A549 (cell line): ENCODE data around the gene MMP25. TPM values are rescaled to one million over a fixed set of nuclear protein-coding genes. Genes with fewer than 3 reads are reported as not detected.

ENCODE experiments used
- ATAC-seq, 2 experiments: fragments of 200-7000 bp in 1 of 2; fragments of >200 bp in 1 of 2; cut with Nextera tagmentation in 1 of 2; cut with Tn5 transposase in 1 of 2; 3 replicates each; pipeline versions ENCODE4 v1.8.0 to v1.9.1; 2018 to 2020; ENCODE audit warnings: mild to moderate bottlenecking in 1 of 2, moderate library complexity in 1 of 2
- CTCF ChIA-PET: fragments of 300-600 bp; sonication (Branson Sonifier 250); formaldehyde crosslinking; extraction: SDS; loops from one replicate; lab custom pipeline; 2021; ENCODE audit warnings: antibody characterized with exemption, inconsistent platforms; lab: Yijun Ruan, JAX
- POLR2A ChIA-PET: fragments of 350-600 bp; formaldehyde crosslinking; extraction: SDS; loops from one replicate; lab custom pipeline; 2021; ENCODE audit warnings: antibody characterized with exemption, inconsistent platforms; lab: Yijun Ruan, JAX
- DNase-seq, 2 experiments: peaks; one replicate each; pipeline versions ENCODE4 v3.0.0 to v3.0.0-alpha.2; 2011 to 2016; ENCODE audit warnings: low read depth in 1 of 2, low spot score in 1 of 2
- FAIRE-seq: peaks from 2 replicates; lab custom pipeline; 2011; peaks lifted over from hg19 to GRCh38; lab: Jason Lieb, UNC
- H3K27ac ChIP-seq, 2 experiments: fragments of >200 bp; sonication (Bioruptor Twin); formaldehyde crosslinking; 3 replicates each; pipeline ENCODE4 v1.5.1; 2016 to 2017
- H3K4me1 ChIP-seq: fragments of >200 bp; sonication (Bioruptor Twin); formaldehyde crosslinking; 3 replicates; pipeline ENCODE4 v1.6.1; 2016
- H3K4me2 ChIP-seq: fragments of >200 bp; sonication (Bioruptor Twin); formaldehyde crosslinking; 3 replicates; pipeline ENCODE4 v1.6.1; 2016
- H3K4me3 ChIP-seq: fragments of >200 bp; sonication (Bioruptor Twin); formaldehyde crosslinking; 3 replicates; pipeline ENCODE4 v1.5.1; 2016
- H3K9me3 ChIP-seq: fragments of >200 bp; sonication (Bioruptor Twin); formaldehyde crosslinking; 3 replicates; pipeline ENCODE4 v1.6.1; 2016
- ATOH8 ChIP-seq: fragments of 250-450 bp; sonication (Bioruptor Pico); IDR thresholded peaks from 2 replicates; pipeline ENCODE4 v1.5.0; 2020; ENCODE audit warnings: low read depth, mild to moderate bottlenecking, moderate library complexity
- CBX2 ChIP-seq: fragments of 200-600 bp; sonication (generic); IDR thresholded peaks from 2 replicates; pipeline ENCODE4 v1.6.1; 2016; ENCODE audit warnings: low read depth, mild to moderate bottlenecking, borderline replicate concordance
- CEBPB ChIP-seq, 2 experiments: fragments of >200 bp in 1 of 2; sonication (Bioruptor Twin) in 1 of 2; formaldehyde crosslinking in 1 of 2; IDR thresholded peaks; 2 replicates each; pipeline ENCODE4 v1.6.1; 2012 to 2016
- EHF ChIP-seq: fragments of 250-450 bp; sonication (Bioruptor Pico); IDR thresholded peaks from 2 replicates; pipeline ENCODE4 v1.5.0; 2020; ENCODE audit warnings: mild to moderate bottlenecking
- FOXS1 ChIP-seq: fragments of 250-450 bp; sonication (Bioruptor Pico); IDR thresholded peaks from 2 replicates; pipeline ENCODE4 v1.5.0; 2020; ENCODE audit warnings: mild to moderate bottlenecking, moderate library complexity
- HEYL ChIP-seq: fragments of 250-450 bp; sonication (Bioruptor Pico); IDR thresholded peaks from 2 replicates; pipeline ENCODE4 v1.8.0; 2021; ENCODE audit warnings: mild to moderate bottlenecking, moderate library complexity
- HMGXB4 ChIP-seq: fragments of 250-450 bp; sonication (Bioruptor Pico); IDR thresholded peaks from 2 replicates; pipeline ENCODE4 v1.5.0; 2021; ENCODE audit warnings: mild to moderate bottlenecking, moderate library complexity, borderline replicate concordance
- HOXB5 ChIP-seq: fragments of 250-450 bp; sonication (Bioruptor Pico); IDR thresholded peaks from 2 replicates; pipeline ENCODE4 v1.5.0; 2020; ENCODE audit warnings: mild to moderate bottlenecking, moderate library complexity
- KDM5A ChIP-seq: fragments of 200-600 bp; sonication (generic); IDR thresholded peaks from 2 replicates; pipeline ENCODE4 v1.6.1; 2016; ENCODE audit warnings: antibody characterized with exemption, mild to moderate bottlenecking
- MAX ChIP-seq: IDR thresholded peaks from 2 replicates; pipeline ENCODE4 v1.6.1; 2012
- MAZ ChIP-seq: fragments of 150-350 bp; IDR thresholded peaks from 2 replicates; pipeline ENCODE4 v1.6.1; 2014; ENCODE audit warnings: antibody characterized with exemption, low read depth, low read length, borderline replicate concordance
- MYC ChIP-seq: IDR thresholded peaks from 2 replicates; pipeline ENCODE4 v1.6.1; 2012; ENCODE audit warnings: mild to moderate bottlenecking, inconsistent platforms, low read length, improper control_type of control experiment, borderline replicate concordance
- NFE2L2 ChIP-seq: fragments of 150-350 bp; conservative IDR thresholded peaks from 2 replicates; pipeline ENCODE4 v1.6.1; 2014; ENCODE audit warnings: low read length
- PHF8 ChIP-seq: fragments of 200-600 bp; sonication (generic); IDR thresholded peaks from 2 replicates; pipeline ENCODE4 v1.6.1; 2016; ENCODE audit warnings: low read depth, mild to moderate bottlenecking, antibody characterized with exemption, moderate library complexity, borderline replicate concordance
- RARB ChIP-seq: fragments of 250-450 bp; sonication (Bioruptor Pico); IDR thresholded peaks from 2 replicates; pipeline ENCODE4 v1.8.0; 2021; ENCODE audit warnings: mild to moderate bottlenecking, moderate library complexity
- RCOR1 ChIP-seq: fragments of 150-350 bp; IDR thresholded peaks from 2 replicates; pipeline ENCODE4 v1.6.1; 2014; ENCODE audit warnings: antibody characterized with exemption, low read length, low read depth
- RFX5 ChIP-seq: fragments of 450-650 bp; IDR thresholded peaks from 2 replicates; pipeline ENCODE4 v1.7.1; 2014; ENCODE audit warnings: antibody characterized with exemption, mild to moderate bottlenecking, moderate library complexity
- SMC3 ChIP-seq: fragments of >200 bp; sonication (Bioruptor Twin); formaldehyde crosslinking; IDR thresholded peaks from 3 replicates; pipeline ENCODE4 v1.6.1; 2018; ENCODE audit warnings: inconsistent platforms
- WGBS: methylation state at CpG from one replicate; pipeline ENCODE4 v1.1.6; 2017; ENCODE audit errors: missing lambda C conversion rate; 5-methylcytosine and 5-hydroxymethylcytosine counted together
- polyA plus RNA-seq, 4 experiments: library from polyadenylated mRNA; depleted of rRNA in 3 of 4; stranded (reverse); fragments of >200 nt; fragmentation: RNase III in 1 of 4; extraction: RNeasy Plus Mini Kit Qiagen cat#74134 plus additional on column Dnase treatment in 1 of 4; gene quantifications; 2 replicates in 3 of 4; 3 replicates in 1 of 4; pipeline ENCODE4 v1.2.3, GENCODE V29; 2011 to 2017
- TF ChIP-seq, protein P1 (sequence below): fragments of >200 bp; sonication (Bioruptor Twin); formaldehyde crosslinking; IDR thresholded peaks from 2 replicates; pipeline ENCODE4 v1.6.1; 2016

MMP25 gene
- polyA plus RNA-seq, 2 of the 4 experiments (the other 2 are of a cell fraction), result 0.04 to 0.31 TPM

- no peak for ATAC-seq
- ChIA-PET CTCF (interaction anchor here (0.6 to 12.4 kb wide), 21 partner anchors 8 to 762 kb away, joined by 3 to 186 read pairs (median 15); partner anchors contain the start of genes MMP25, ZNF205, ZNF213 and ZSCAN10), POLR2A (interaction anchor here (1.6 kb wide), 1 partner anchor 21 kb away, joined by 3 read pairs; no protein-coding TSS in a partner anchor)
- Histone ChIP-seq H3K4me1 (peaks cover 10% of the 10 kb centered on the region), H3K27ac (no peak overlapping the region; a peak in 1 of 6 replicates), H3K4me3 (no peak overlapping the region), H3K9me3 (no peaks in the 10 kb centered on the region), H3K4me2 (peak overlapping the region; percentile 92)
- WGBS, result 94% methylated on average over 22 of the region's 22 CpGs
- no peak for FAIRE-seq
- DNase-seq, result no peak
- no peak for TF ChIP-seq ATOH8 (CRISPR knock-in tag)
Observed at GRCh38 chr16:3057181-3058138, 11.1 kb downstream of the MMP25 start.

DNA sequence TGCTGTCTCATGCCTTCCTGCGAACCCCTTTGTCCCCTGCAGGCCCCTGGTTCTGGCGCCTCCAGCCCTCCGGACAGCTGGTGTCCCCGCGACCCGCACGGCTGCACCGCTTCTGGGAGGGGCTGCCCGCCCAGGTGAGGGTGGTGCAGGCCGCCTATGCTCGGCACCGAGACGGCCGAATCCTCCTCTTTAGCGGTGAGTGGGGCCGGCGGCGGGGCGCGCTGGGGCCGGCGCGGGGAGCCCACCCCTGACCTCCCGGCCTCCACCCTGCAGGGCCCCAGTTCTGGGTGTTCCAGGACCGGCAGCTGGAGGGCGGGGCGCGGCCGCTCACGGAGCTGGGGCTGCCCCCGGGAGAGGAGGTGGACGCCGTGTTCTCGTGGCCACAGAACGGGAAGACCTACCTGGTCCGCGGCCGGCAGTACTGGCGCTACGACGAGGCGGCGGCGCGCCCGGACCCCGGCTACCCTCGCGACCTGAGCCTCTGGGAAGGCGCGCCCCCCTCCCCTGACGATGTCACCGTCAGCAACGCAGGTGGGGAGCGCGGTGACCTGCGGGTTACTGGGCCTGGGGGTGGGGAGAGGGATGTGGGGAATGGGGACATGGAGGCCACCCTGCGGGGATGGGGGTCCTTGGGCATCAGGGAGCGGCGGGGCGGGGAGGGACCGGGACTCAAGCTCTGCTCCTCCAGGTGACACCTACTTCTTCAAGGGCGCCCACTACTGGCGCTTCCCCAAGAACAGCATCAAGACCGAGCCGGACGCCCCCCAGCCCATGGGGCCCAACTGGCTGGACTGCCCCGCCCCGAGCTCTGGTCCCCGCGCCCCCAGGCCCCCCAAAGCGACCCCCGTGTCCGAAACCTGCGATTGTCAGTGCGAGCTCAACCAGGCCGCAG is 12.0 kb downstream of the MMP25 start:
- H3K4me1 ChIP-seq, result peaks cover 10% of the 10 kb centered on the region
- TF ChIP-seq HOXB5 (CRISPR knock-in tag) (no peak), MYC (no peak), HMGXB4 (CRISPR knock-in tag) (no peak), MAX (no peak), RFX5 (no peak), KDM5A (no peak), MAZ (no peak), NFE2L2 (no peak), RCOR1 (no peak), FOXS1 (CRISPR knock-in tag) (no peak), EHF (CRISPR knock-in tag) (no peak), PHF8 (no peak), CBX2 (no peak), ATOH8 (CRISPR knock-in tag) (no peak), RARB (CRISPR knock-in tag) (no peak), HEYL (no peak), SMC3 (no peak), CEBPB (IDR thresholded peaks at IDR 0.05) (no peak)
- TF ChIP-seq, protein P1, sequence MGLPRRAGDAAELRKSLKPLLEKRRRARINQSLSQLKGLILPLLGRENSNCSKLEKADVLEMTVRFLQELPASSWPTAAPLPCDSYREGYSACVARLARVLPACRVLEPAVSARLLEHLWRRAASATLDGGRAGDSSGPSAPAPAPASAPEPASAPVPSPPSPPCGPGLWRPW, result no peak
- FAIRE-seq (no peak), ATAC-seq (peak; percentile 62 to 67), DNase-seq (peak in 1 of 2 experiments; percentile 64)
- peak overlapping the region; percentile 76 for H3K4me3 ChIP-seq
- no peaks in the 10 kb centered on the region for H3K9me3 ChIP-seq
- peak overlapping the region; percentile 94 to 99 for H3K27ac ChIP-seq
- peak overlapping the region; percentile 92 for H3K4me2 ChIP-seq
- 63% methylated on average over 16 of the region's 77 CpGs for WGBS
- CTCF ChIA-PET, result interaction anchor here (0.6 to 12.4 kb wide), 31 partner anchors 9 to 763 kb away, joined by 3 to 186 read pairs (median 6); partner anchors contain the start of genes MMP25, ZNF205, ZNF213 and ZSCAN10
- POLR2A ChIA-PET, result interaction anchor here (0.6 to 2.3 kb wide), 8 partner anchors 8 to 76 kb away, joined by 3 to 15 read pairs (median 4); partner anchors contain the start of genes TNFRSF12A and ZNF213
